ENCODE measurements around the gene TIMM13. TPM values are rescaled to one million over a fixed set of nuclear protein-coding genes. Genes with fewer than 3 reads are reported as not detected.

TIMM13 gene
- total RNA-seq, 1 donor from 2014 or later: 91.5 TPM

- no peak for DNase-seq
- H3K36me3 Mint-ChIP-seq (ENCODE audit: unreplicated experiment): no peaks in the 10 kb centered on the region
- H3K4me1 Mint-ChIP-seq (ENCODE audit: low read depth, unreplicated experiment): peaks cover 6% of the 10 kb centered on the region
- no peak overlapping the region for H3K4me3 Mint-ChIP-seq (ENCODE audit: unreplicated experiment)
- H3K27me3 Mint-ChIP-seq (ENCODE audit: unreplicated experiment): peaks cover 3% of the 10 kb centered on the region
- no peak overlapping the region for H3K27ac Mint-ChIP-seq (ENCODE audit: unreplicated experiment)
- TF ChIP-seq CTCF (IDR thresholded peaks at IDR 0.05; ENCODE audit: partially characterized antibody, unreplicated experiment): no peak
- peaks cover 3% of the 10 kb centered on the region for H3K9me3 Mint-ChIP-seq (ENCODE audit: unreplicated experiment)
These were observed 35.0 kb downstream of the TIMM13 start for GRCh38 chr19:2392366-2392765.

- Mint-ChIP-seq H3K36me3 (ENCODE audit: unreplicated experiment) (no peaks in the 10 kb centered on the region), H3K27ac (ENCODE audit: unreplicated experiment) (no peak overlapping the region), H3K27me3 (ENCODE audit: unreplicated experiment) (peaks cover 3% of the 10 kb centered on the region), H3K9me3 (ENCODE audit: unreplicated experiment) (peaks cover 3% of the 10 kb centered on the region), H3K4me3 (ENCODE audit: unreplicated experiment) (peak overlapping the region; percentile 10), H3K4me1 (ENCODE audit: low read depth, unreplicated experiment) (peaks cover 8% of the 10 kb centered on the region)
- DNase-seq: no peak
- TF ChIP-seq CTCF (IDR thresholded peaks at IDR 0.05; ENCODE audit: partially characterized antibody, unreplicated experiment): peak; percentile 79
These were observed 36.2 kb downstream of the TIMM13 start for GRCh38 chr19:2391118-2391725.

- Mint-ChIP-seq H3K9me3 (ENCODE audit: unreplicated experiment) (peaks cover 3% of the 10 kb centered on the region), H3K27me3 (ENCODE audit: unreplicated experiment) (peaks cover 2% of the 10 kb centered on the region), H3K4me3 (ENCODE audit: unreplicated experiment) (peak overlapping the region; percentile 23), H3K27ac (ENCODE audit: unreplicated experiment) (no peak overlapping the region), H3K4me1 (ENCODE audit: low read depth, unreplicated experiment) (peaks cover 8% of the 10 kb centered on the region), H3K36me3 (ENCODE audit: unreplicated experiment) (no peaks in the 10 kb centered on the region)
- DNase-seq: no peak
- no peak for TF ChIP-seq CTCF (IDR thresholded peaks at IDR 0.05; ENCODE audit: partially characterized antibody, unreplicated experiment)
These were observed 37.8 kb downstream of the TIMM13 start for GRCh38 chr19:2389594-2389993.

- peaks cover 2% of the 10 kb centered on the region for H3K27me3 Mint-ChIP-seq (ENCODE audit: unreplicated experiment)
- DNase-seq: peak; percentile 38
- TF ChIP-seq CTCF (IDR thresholded peaks at IDR 0.05; ENCODE audit: partially characterized antibody, unreplicated experiment): no peak
- H3K9me3 Mint-ChIP-seq (ENCODE audit: unreplicated experiment): peaks cover 3% of the 10 kb centered on the region
- H3K4me3 Mint-ChIP-seq (ENCODE audit: unreplicated experiment): no peak overlapping the region
- peaks cover 8% of the 10 kb centered on the region for H3K4me1 Mint-ChIP-seq (ENCODE audit: low read depth, unreplicated experiment)
- no peaks in the 10 kb centered on the region for H3K36me3 Mint-ChIP-seq (ENCODE audit: unreplicated experiment)
- peak overlapping the region; percentile 87 for H3K27ac Mint-ChIP-seq (ENCODE audit: unreplicated experiment)
These were observed 39.8 kb downstream of the TIMM13 start for GRCh38 chr19:2387367-2388288.
